KOPT-K1 (cell line): Measurements from ENCODE around the gene S100P.

Experiments
- H3K27ac ChIP-seq: fragments of 200-600 bp; sonication (generic); 2 replicates; pipeline ENCODE4 v1.5.1; 2016; ENCODE audit warnings: antibody characterized with exemption, mild to moderate bottlenecking, low read depth, low read length; ENCODE audit not compliant: poor library complexity, severe bottlenecking
- H3K36me3 ChIP-seq: fragments of 200-600 bp; sonication (generic); 2 replicates; pipeline ENCODE4 v1.5.1; 2017; ENCODE audit warnings: antibody characterized with exemption, mild to moderate bottlenecking, low read length, moderate library complexity; ENCODE audit not compliant: insufficient read depth
- H3K9me3 ChIP-seq: fragments of 200-600 bp; sonication (generic); 2 replicates; pipeline ENCODE4 v1.5.1; 2017; ENCODE audit warnings: antibody characterized with exemption, low read length, mild to moderate bottlenecking; ENCODE audit not compliant: insufficient read depth, poor library complexity, severe bottlenecking

The S100P gene

GRCh38 chr4:6733358-6734164 lies 39.9 kb downstream of the S100P start:
- H3K27ac ChIP-seq = no peak overlapping the region

GRCh38 chr4:6734165-6734786 lies 40.6 kb downstream of the S100P start:
- no peak overlapping the region for H3K27ac ChIP-seq
- H3K36me3 ChIP-seq = no peaks in the 10 kb centered on the region
- H3K9me3 ChIP-seq = no peaks in the 10 kb centered on the region

More at GRCh38 chr4:6733358-6734164, 39.9 kb downstream of the S100P start:
- no peaks in the 10 kb centered on the region for H3K9me3 ChIP-seq
- H3K36me3 ChIP-seq = no peaks in the 10 kb centered on the region

GRCh38 chr4:6739920-6740319 lies 46.2 kb downstream of the S100P start:
- H3K9me3 ChIP-seq = peaks cover 10% of the 10 kb centered on the region

GRCh38 chr4:6740347-6740746 lies 46.7 kb downstream of the S100P start:
- Histone ChIP-seq H3K27ac (no peak overlapping the region), H3K36me3 (no peaks in the 10 kb centered on the region), H3K9me3 (peaks cover 10% of the 10 kb centered on the region)

More at GRCh38 chr4:6739920-6740319, 46.2 kb downstream of the S100P start:
- no peak overlapping the region for H3K27ac ChIP-seq
- H3K36me3 ChIP-seq = no peaks in the 10 kb centered on the region

GRCh38 chr4:6742507-6742906 lies 48.8 kb downstream of the S100P start:
- H3K36me3 ChIP-seq = no peaks in the 10 kb centered on the region
- peaks cover 10% of the 10 kb centered on the region for H3K9me3 ChIP-seq
- no peak overlapping the region for H3K27ac ChIP-seq

- peaks cover 10% of the 10 kb centered on the region for H3K9me3 ChIP-seq
- H3K27ac ChIP-seq = no peak overlapping the region
- no peaks in the 10 kb centered on the region for H3K36me3 ChIP-seq
Measured at GRCh38 chr4:6742989-6743388, 49.3 kb downstream of the S100P start.
